AG20443 (cell line): ENCODE measurements around the gene KMT2B.
"Not testable (repeated sequence)": the region's sequence is repeated elsewhere in the genome, so short reads cannot be mapped to it uniquely, and the experiment has no call there.

Experiments used
- DNase-seq: peaks from one replicate; pipeline ENCODE4 v3.0.0; 2012; ENCODE audit warnings: low spot score, mixed read lengths

The KMT2B gene

GRCh38 chr19:35717665-35718344 is at the start of gene KMT2B:
Gene KMT2B, plus strand, starts transcription at chr19:35718003. Its CDS starts 16 bp downstream, at chr19:35718019.
- peak; percentile 98 for DNase-seq

GRCh38 chr19:35669566-35669965 is 48.2 kb upstream of the KMT2B start:
- no peak for DNase-seq

GRCh38 chr19:35669974-35670373 is 47.8 kb upstream of the KMT2B start:
- DNase-seq, result no peak

- no peak for DNase-seq
Measured at GRCh38 chr19:35670686-35671085, 47.1 kb upstream of the KMT2B start.

GRCh38 chr19:35671818-35672217 is 46.0 kb upstream of the KMT2B start:
- no peak for DNase-seq

GRCh38 chr19:35673121-35673804 is 44.5 kb upstream of the KMT2B start:
- DNase-seq, result peak; percentile 92

- no peak for DNase-seq
Measured at GRCh38 chr19:35675589-35676140, 42.1 kb upstream of the KMT2B start.

- peak; percentile 43 for DNase-seq
Measured at GRCh38 chr19:35689836-35690235, 28.0 kb upstream of the KMT2B start.

GRCh38 chr19:35691106-35691505 is 26.7 kb upstream of the KMT2B start:
- DNase-seq, result not testable (repeated sequence)

- no peak for DNase-seq
Measured at GRCh38 chr19:35692010-35692409, 25.8 kb upstream of the KMT2B start.

GRCh38 chr19:35693422-35693821 is 24.4 kb upstream of the KMT2B start:
- no peak for DNase-seq

- DNase-seq, result peak; percentile 92
Measured at GRCh38 chr19:35693835-35694599, 23.8 kb upstream of the KMT2B start.

GRCh38 chr19:35695895-35696422 is 21.8 kb upstream of the KMT2B start:
- DNase-seq, result no peak

GRCh38 chr19:35696835-35697234 is 21.0 kb upstream of the KMT2B start:
- DNase-seq, result no peak

- peak; percentile 96 for DNase-seq
Measured at GRCh38 chr19:35702223-35703012, 15.4 kb upstream of the KMT2B start.

- DNase-seq, result no peak
Measured at GRCh38 chr19:35703343-35703742, 14.5 kb upstream of the KMT2B start.

GRCh38 chr19:35704218-35704617 is 13.6 kb upstream of the KMT2B start, which contains the start of gene ZBTB32:
Gene ZBTB32, plus strand, starts transcription at chr19:35704558. Its CDS starts 10,069 bp downstream, at chr19:35714627.
- DNase-seq, result peak; percentile 75

GRCh38 chr19:35708391-35708790 is 9.4 kb upstream of the KMT2B start:
- no peak for DNase-seq

- no peak for DNase-seq
Measured at GRCh38 chr19:35710784-35711723, 6.7 kb upstream of the KMT2B start.
